HG02840 (cell line): ENCODE data around the gene NT5C.
"Not testable (repeated sequence)": the region's sequence is repeated elsewhere in the genome, so short reads cannot be mapped to it uniquely, and the experiment has no call there.

Source experiments
- ATAC-seq: cut with Tn5 transposase; IDR thresholded peaks from one replicate; pipeline ENCODE4 v1.9.1; 2021; ENCODE audit warnings: mild to moderate bottlenecking, moderate library complexity, moderate number of reproducible peaks; ENCODE audit not compliant: unreplicated experiment, low FRiP score

The NT5C gene

DNA sequence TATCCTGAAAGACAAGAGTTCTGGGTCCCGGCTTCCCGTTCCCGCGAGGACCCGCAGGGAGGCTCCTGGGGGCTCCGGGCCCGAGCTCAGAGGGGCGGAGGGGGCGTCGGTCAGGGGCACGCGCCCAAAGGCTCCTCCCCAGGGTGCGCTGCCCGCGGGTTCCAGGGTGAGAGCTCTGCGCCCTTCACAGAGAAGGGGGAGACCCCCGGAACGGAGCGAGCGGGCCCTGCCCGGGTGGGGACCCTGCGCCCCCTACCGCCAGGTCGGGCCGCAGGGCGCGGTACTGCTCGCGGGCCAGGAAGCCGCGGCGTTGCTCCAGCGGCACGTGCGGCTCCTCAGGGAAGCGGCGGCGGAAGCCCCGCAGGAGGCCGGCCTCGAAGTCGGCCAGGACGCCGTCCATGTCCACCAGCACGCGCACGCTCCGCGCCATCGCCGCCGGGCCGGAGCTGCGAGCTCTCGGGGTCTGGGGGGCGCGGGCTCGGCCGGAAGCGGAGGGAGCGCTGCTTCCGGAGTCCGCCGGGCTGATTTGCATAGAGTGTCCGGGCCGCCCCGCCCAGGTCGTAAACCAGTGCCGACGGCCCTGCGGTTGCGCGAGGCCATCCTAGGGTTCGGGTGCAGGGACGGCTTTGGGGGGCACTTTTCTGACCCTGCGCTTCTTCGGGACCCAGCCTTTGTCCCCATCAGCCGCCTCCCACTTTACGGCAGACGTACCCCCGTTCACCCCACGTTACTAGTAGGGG is at the start of gene NT5C:
Gene NT5C (minus strand): TSS at position 465 of the 740 bp plus-strand sequence. CDS start 35 bp downstream, at position 430.
- peak; percentile 70 for ATAC-seq

DNA sequence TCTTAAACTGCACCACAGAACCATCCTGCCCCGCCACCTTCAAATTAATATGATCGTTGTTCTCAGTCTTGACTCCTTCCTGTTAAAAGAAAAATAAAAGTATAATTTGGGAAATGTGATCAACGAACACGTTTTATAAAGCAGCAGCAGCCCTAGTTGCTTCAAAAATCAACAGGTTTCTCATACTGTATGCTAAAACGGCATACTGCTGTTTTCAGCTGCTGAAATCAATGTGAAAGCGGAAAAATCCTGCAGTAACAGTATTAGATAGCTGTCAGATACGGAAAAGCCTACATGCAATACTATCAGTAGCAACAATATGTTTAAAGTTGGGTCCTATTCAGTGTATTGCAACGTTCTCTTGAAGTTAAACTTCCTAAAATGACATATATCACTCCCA is 49.6 kb upstream of the NT5C start:
- ATAC-seq = no peak

DNA sequence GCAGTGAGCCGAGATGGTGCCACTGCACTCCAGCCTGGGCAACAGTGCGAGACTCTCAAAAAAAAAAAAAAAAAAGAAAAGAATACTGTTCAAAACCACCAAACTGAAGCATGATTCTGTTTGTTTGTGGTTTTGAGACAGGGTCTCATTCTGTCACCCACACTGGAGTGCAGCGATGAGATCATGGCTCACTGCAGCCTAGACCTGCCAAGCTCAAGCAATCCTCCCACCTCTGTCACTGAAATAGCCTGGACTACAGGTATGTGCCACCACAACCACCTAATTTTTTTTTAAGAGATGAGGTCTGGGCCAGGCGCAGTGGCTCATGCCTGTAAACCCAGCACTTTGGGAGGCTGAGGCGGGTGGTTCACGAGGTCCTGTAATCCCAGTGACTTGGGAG is 46.9 kb upstream of the NT5C start:
- ATAC-seq = no peak

DNA sequence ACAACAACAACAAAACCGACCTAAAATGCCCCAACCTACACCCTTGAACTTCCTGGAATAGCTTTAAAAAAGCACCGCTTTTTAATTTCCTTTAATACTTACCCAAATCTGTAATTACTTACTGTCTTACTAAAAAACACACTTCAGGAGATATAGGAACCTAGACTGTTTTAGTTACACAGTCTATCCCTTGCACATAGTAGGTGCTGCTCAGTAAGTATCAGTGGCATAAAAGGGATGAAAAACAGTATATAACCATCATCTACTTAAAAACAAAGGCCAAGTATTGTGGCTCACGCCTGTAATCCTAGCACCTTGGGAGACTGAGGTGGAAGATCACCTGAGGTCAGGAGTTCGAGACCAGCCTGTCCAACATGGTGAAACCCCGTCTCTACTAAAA is 45.1 kb upstream of the NT5C start:
- no peak for ATAC-seq

DNA sequence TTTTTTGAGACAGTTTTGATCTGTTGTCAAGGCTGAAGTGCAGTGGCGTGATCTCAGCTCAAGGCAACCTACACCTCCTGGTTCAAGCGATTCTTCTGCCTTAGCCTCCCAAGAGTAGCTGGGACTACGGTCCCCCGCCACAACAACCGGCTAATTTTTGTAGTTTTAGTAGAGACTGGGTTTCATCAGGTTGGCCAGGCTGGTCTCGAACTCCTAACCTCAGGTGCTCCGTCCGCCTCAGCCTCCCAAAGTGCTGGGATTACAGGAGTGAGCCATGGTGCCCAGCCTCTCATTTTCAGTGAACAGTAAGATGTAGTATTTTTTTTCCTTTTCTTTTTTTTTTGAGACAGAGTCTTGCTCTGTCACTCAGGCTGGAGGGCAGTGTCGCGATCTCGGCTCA is 43.5 kb upstream of the NT5C start:
- no peak for ATAC-seq

DNA sequence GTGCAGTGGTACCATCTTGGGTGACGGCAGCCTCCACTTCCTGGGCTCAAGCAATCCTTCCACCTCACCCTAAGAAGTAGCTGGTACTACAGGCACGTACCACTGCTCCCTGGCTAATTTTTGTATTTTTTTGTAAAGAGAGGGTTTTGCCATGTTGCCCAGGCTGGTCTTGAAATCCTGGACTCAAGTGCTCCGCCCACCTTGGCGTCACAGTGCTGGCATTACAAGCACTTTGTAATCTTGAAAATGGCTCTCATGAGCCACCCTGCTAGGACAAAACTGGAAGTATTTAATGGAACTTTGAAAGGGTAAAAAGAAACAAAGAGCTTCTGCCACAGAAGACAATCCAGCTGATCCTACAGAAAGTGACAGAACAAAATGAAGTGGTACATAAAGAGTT is 42.0 kb upstream of the NT5C start:
- ATAC-seq = no peak

DNA sequence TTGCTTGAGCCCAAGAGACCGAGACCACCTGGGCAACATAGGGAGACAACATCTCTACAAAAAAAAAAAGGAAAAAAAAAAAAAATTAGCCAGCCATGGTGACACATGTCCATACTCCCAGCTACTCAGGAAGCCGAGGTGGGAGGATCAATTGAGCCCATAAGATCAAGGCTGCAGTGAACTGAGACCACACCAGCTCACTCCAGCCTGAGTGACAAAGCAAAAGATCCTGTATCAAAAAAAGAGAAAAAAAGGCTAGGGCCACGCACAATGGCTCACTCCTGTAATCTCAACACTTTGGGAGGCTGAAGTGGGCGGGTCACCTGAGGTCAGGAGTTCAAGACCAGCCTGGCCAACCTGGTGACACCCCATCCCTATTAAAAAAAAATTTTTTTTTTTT is 37.5 kb upstream of the NT5C start:
- ATAC-seq = no peak

DNA sequence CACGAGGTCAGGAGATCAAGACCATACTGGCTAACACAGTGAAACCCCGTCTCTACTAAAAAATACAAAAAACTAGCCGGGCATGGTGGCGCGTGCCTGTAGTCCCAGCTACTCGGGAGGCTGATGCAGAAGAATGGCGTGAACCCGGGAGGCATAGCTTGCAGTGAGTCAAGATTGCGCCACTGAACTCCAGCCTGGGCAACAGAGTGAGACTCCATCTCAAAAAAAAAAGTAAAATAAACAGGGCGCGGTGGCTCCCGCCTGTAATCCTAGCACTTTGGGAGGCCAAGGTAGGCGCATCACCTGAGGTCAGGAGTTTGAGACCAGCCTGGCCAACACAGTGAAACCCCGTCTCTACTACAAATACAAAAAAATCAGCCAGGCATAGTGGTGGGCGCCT is 33.1 kb upstream of the NT5C start:
- not testable (repeated sequence) for ATAC-seq

DNA sequence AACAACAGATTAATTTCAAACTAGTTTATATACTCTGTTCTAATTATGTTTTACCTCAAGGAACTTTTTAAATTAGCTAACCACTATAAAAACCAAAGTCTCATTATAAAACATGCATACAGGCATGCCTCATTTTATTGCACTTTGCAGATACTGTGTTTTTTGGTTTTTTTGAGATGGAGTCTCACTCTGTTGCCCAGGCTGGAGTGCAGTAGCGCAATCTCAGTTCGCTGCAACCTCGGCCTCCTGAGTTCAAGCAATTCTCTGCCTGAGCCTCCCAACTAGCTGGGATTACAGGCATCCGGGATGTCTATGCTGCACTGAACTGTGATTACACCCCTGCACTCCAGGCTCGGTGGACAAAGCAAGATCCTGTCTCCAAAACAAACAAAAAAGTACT is 31.5 kb upstream of the NT5C start:
- ATAC-seq = no peak

DNA sequence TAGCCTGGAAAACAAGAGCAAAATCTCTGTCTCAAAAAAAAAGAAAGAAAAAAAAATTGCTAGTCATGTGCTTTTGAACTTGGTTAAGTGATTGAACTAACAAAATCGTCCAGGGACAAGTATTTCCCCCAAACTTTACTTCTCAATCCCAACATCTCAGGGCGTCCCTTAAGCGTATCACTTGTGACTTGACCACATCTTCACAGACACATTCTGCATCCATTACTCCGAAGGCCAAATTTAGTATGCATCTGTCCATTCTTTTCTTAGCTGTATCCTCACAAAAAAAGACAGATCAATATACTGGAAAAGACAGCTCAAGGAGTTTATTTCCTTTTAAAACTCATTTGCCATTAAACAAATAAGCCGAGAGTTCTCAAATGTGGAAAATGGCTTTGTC is 28.7 kb upstream of the NT5C start:
- no peak for ATAC-seq

DNA sequence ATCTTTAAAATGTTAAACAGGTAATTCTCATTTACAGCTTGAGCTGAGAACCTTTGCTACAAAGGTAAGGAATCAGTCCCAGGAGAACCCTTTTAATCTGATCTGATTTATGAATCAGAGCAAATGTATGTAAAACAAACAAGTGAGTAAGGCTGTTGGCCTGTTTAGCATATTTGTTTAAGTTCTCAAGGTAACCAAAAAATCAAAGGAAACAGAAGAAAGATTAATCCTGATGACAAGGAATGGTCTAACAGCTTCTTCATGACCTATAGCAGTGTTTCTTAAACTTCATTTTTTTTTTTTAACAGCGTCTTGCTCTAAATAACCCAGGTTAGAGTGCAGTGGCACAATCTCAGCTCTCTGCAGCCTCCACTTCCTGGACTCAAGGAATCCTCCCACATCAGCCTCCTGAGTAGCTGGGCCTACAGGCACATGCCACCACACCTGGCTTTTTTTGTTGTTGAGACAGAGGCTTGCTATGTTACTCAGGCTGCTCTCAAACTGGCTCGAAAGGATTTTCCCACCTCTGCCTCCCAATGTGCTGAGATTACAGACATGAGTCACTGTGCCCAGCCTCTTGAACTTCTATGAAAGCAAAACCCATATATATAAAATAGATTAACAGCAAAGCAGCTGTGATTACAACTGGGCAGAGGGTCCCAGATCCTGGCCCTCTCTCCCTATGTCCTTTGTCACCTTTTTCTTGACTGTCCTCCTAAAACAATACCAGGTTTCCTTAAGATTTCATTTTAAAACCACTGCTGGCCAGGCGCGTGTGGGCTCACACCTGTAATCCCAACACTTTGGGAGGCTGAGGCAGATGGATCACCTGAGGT is 27.9 kb upstream of the NT5C start:
- ATAC-seq = no peak

DNA sequence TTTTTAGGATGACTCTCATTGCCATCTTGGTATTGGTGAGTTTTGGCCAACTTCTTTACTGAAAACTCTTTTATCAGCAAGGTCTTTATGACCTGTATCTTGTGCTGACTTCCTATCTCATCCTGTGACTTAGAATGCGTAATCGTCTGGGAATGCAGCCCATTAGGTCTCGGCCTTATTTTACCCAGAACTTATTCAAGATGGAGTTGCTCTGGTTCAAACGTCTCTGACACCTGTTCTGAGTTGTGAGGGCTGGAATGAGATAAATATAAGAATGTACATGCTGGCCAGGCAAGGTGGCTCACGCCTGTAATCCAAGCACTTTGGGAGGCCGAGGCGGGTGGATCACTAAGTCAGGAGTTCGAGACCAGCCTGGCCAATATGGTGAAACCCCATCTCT is 26.9 kb upstream of the NT5C start:
- ATAC-seq = not testable (repeated sequence)

DNA sequence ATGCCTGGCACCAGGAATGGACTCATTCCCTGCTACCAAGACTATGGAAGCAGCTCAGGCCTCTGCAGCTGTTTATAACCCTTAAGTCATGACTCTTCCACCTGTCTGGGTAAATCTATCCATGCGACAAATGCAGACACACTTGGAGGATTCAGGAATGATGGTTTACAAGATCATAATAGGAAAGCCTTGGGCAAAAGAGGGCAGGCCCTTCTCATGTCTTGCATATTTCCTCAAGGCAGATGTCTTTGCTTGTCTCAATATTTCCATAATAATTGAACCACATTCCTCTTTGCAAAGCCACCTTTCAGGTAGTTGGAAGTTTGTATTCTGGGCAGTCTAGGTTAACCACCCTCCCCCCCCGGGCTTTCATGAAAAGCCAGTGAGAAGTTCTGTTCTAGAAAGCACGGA is 23.7 kb upstream of the NT5C start:
- ATAC-seq = no peak

DNA sequence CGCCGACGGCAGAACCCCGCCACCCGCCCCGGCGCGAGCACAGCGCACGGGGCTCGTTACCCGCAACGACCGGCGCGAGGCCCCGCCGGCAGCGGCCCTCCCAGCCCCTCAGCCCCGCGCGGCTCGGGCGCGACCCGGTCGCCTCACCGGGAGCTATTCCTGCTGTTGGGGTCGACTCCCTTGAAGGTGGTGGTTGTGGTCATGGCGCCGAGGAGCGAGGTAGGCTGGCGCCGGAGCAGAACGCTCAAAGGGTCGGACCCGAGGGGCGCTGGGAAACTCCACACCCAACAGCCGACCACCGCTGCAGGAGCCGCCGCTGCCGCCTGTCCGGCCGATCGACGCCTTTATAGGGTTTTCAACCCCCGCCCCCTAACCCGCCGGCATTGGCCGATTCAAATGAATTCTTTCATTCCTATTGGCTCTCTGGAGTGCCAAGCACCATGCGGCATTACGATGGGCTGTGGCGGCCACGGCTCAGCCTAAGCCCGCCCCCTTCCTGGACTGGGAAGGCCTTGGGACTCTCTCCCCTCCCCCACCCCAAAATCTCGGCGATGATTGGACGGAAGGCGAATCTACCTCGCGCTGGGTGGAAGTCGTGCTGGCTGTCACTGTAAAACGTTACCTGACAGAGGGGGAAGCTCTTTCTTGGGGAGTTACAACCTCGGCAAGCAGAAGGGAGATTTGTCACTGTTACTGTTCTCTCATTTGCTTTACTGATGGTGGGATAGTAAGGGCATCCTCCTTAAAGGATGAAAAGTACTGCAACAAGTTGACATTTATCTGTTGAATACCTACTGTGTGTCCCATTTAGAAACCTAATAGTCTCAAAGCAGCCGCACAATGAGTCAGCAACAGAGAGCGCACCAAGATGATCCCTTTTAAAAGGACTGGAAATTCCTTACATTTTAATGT is 22.9 kb upstream of the NT5C start, which contains the start of gene JPT1:
Gene JPT1 (minus strand): TSS at position 318 of the 912 bp plus-strand sequence. CDS start 115 bp downstream, at position 203.
- ATAC-seq = peak; percentile 93

DNA sequence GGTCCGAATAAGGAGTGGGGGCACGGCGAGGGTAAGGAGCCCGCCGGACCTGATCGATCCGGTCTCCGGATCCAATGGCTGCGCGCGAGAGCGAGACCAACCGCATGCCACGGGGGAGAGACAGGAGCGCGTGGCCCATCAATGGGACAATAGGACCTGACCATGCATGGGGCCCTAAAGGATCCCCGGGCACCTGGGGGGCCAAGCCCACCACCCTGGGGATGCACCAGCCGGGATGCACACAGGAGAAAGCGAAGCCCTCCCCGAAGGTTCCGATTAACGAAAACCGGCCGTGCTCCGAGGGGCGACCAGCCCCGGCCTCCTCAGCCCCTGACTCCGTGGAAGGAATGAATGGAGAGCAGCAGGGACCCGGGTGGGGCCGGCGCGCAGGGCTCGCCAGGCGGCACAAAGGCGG is 22.2 kb upstream of the NT5C start:
- no peak for ATAC-seq

DNA sequence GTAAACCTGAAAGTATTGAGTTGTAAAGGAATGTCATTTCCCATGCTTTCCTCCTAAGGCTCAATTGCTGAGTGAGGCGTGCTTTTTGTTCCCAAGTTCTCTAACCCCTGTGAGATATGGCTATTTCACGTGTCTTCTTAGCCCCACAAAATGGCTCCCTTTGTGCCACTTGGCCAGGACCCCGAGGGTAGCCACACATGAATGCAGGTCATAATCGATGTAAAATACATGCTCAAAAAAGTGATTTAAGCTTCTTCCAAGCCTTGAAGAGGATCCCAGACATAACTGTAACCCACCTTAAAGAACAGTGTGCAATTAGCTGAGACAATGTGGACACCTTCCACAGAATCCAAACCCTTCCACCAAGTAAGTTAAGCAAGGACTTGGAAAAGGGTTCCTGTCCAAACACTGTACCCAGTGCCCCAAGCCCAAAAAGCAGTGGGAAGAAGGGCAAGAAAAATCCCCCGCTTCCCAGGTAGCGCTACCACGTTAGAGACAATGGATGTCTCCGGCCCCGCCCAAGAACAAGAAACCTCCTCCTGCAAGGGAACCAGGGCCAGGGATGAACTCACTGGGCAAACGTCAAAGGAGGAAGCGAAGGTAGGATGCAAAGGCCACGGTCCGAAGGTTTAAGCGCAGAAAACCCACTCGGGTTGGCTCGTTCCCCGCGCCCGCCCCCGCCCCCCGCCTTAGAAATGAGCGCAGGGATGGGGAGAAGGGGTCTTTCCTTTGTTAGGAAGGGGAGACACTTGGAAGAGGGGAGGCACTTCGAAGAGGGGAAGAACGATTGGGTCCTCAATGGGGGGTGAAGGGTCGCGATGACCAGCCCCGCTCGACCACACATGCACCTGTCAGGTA is 21.6 kb upstream of the NT5C start:
- no peak for ATAC-seq

DNA sequence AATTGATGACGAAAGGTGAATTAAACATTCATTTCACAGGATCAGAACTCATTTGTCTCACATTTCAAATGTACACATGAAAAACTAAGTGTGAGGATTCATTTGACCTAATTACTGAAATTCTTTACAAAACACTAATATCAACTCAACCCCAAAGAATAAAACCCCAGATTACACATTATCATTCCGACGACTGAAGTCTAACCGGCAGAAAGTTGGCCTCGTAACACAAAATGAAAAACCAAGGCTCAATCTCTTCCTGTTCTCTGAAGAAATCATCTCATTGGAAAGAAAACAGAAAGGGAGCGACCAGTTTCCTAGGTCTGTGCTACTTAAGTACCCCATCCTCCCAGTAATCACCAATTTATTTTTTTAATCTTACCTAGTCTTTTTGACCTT is 21.0 kb upstream of the NT5C start:
- ATAC-seq = no peak

DNA sequence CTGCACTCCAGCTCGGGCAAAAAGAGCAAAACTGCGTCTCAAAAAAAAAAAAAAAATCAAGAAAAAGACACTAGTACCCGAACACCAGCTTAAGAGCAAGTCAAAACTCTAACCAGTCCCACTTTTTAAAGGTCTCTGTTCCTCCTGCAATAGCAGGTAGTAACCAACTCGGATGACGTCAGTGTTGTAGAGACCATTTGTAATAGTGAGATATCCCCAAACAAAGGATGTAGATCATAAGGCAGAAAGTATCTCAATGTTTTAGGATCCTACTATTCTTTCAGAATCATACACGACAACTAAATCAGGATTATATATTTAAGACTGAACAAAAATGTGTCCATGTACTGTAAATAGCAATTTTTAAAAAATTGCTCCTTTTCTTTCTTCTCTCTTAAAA is 20.4 kb upstream of the NT5C start:
- ATAC-seq = no peak

DNA sequence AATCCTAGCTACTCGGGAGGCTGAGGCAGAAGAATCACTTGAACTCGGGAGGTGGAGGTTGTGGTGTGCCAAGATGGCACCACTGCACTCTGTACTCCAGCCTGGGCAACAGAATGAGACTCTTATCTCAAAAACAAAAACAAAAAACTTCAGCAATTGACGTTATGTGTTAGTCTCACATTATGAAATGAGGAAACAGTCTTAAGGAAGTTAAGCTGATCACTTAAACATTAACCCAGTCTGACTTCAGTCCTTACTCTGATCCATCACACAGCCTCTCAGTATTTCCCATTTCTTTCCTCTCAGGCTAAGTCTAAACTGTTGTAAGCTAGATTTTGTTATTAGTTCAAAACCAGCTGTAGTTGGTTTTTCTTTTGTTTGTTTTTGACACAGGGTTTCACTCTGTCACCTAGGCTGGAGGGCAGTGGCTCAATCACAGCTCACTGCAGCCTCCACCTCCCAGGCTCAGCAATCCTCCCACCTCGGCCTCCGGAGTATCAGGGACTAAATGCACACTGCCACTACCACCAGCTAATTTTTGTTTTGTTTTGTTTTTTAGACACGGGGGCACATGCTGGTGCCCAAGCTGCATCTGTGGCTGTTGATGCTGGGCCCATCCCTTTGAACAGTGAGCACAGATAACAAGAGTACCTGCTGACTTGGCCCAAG is 16.5 kb upstream of the NT5C start:
- no peak for ATAC-seq
